Astrocyte of the spinal cord (primary cell): ENCODE data around the gene CD207.
A peak's percentile ranks its signal among the peaks of the same experiment; 100 is the strongest.

Experiments
- DNase-seq: peaks from one replicate; pipeline ENCODE4 v3.0.0; 2011; ENCODE audit warnings: low read depth, low spot score
- H3K4me3 ChIP-seq: 2 replicates; pipeline ENCODE4 v1.5.1; 2011; ENCODE audit warnings: low read depth, mild to moderate bottlenecking, low read length, moderate library complexity
- in situ Hi-C: cut with HindIII; loops from 2 replicates; pipeline ENCODE4 v1.10.0; 2017; ENCODE audit warnings: low sequenced_read_pairs
- TF ChIP-seq, protein P1 (sequence below): IDR thresholded peaks from 2 replicates; pipeline ENCODE4 v1.5.1; 2012; ENCODE audit warnings: low read depth, mild to moderate bottlenecking, low read length, inconsistent platforms

The CD207 gene

DNA sequence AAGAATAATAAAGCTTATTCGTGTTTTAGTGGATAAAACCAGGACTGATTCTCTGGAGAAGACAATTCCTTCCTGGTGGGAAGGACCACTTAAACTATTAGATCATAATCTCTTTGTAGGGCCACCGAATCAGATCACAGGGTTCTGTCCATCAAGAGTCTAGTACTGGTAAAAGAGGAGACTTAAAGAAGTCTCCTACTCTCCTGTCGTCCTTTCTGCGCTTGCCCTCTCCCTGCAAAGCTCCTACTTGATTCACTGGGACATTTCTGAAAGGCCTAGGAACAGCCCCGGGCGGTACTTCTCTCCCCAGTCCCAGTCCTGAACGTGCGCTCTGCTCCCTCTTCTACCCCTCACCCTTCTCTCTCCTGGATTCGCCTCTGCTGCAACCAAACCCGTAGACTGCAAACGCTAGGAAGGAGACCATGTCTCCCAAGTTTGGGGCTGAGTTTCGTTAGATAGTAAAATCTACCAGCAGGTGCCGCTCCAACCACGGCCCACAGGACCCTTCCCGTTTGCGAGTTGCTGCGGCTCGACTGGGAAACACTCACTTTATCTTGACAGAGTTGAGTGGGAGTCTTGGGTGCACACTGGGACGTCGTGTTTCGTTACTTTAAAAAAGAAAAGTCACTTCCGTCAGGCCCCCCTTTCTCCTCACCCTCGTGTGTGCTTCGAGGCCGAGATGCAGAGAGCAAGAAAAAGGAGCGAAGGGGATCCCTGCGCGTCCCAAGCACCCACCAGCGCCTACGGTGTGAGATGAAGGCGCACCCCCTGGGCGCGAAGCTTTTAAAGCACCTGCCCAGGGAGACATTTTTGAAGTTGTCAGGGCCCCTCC is 46.1 kb downstream of the CD207 start:
- TF ChIP-seq, protein P1, sequence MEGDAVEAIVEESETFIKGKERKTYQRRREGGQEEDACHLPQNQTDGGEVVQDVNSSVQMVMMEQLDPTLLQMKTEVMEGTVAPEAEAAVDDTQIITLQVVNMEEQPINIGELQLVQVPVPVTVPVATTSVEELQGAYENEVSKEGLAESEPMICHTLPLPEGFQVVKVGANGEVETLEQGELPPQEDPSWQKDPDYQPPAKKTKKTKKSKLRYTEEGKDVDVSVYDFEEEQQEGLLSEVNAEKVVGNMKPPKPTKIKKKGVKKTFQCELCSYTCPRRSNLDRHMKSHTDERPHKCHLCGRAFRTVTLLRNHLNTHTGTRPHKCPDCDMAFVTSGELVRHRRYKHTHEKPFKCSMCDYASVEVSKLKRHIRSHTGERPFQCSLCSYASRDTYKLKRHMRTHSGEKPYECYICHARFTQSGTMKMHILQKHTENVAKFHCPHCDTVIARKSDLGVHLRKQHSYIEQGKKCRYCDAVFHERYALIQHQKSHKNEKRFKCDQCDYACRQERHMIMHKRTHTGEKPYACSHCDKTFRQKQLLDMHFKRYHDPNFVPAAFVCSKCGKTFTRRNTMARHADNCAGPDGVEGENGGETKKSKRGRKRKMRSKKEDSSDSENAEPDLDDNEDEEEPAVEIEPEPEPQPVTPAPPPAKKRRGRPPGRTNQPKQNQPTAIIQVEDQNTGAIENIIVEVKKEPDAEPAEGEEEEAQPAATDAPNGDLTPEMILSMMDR = peak; percentile 63
- DNase-seq = peak; percentile 36
- no peak overlapping the region for H3K4me3 ChIP-seq

GRCh38 chr2:70785137-70785911 is 50.3 kb downstream of the CD207 start:
- in situ Hi-C loops = no loop called here
- no peak for DNase-seq
- TF ChIP-seq, protein P1 = peak; percentile 43
- no peak overlapping the region for H3K4me3 ChIP-seq

More for the DNA sequence above, 46.1 kb downstream of the CD207 start:
- in situ Hi-C loops = no loop called here

DNA sequence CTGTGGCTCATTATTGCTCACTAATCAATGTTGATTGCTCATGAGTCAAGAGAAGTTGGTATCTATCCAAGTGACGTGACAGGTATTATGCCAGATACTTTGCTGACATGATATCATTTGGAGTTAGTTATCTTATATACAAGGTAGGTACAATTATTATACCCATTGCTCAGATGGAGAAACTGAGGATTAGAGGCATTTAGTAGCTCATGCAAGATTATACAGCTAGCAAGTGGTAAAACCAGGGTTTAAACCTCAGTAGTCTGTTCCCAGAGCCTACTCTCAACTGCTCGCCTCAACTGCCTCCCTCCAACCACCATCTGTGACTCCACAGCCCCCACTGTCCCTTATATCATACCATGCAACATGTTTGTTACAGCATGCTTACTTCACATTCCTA is 51.3 kb downstream of the CD207 start:
- TF ChIP-seq, protein P1 = no peak
- DNase-seq = no peak
- no peak overlapping the region for H3K4me3 ChIP-seq
- in situ Hi-C loops = no loop called here
